RWPE2 (cell line): ENCODE data around the gene ROPN1L.
"Not testable (repeated sequence)": the region's sequence is repeated elsewhere in the genome, so short reads cannot be mapped to it uniquely, and the experiment has no call there.

Experiments
- ATAC-seq: fragments of 200-7000 bp; cut with Tn5 transposase; 3 replicates; pipeline ENCODE4 v1.9.1; 2021; ENCODE audit warnings: low read depth
- DNase-seq: peaks from one replicate; pipeline ENCODE4 v3.0.0-alpha.2; 2020; ENCODE audit warnings: low spot score
- H3K27ac ChIP-seq: fragments of 450-650 bp; 2 replicates; pipeline ENCODE4 v1.5.1; 2017; ENCODE audit warnings: mild to moderate bottlenecking; ENCODE audit not compliant: poor library complexity, severe bottlenecking
- H3K27me3 ChIP-seq: fragments of 250-450 bp; sonication (Bioruptor Pico); 2 replicates; pipeline ENCODE4 v1.5.1; 2021; ENCODE audit warnings: mild to moderate bottlenecking, moderate library complexity; ENCODE audit not compliant: insufficient read depth, poor library complexity, severe bottlenecking
- H3K36me3 ChIP-seq: fragments of 250-450 bp; sonication (Bioruptor Pico); 2 replicates; pipeline ENCODE4 v1.5.1; 2020; ENCODE audit warnings: low read depth, mild to moderate bottlenecking, moderate library complexity
- H3K4me1 ChIP-seq: fragments of 250-450 bp; sonication (Bioruptor Pico); 2 replicates; pipeline ENCODE4 v1.5.1; 2021; ENCODE audit warnings: mild to moderate bottlenecking, moderate library complexity; ENCODE audit not compliant: insufficient read depth, poor library complexity, severe bottlenecking
- H3K4me3 ChIP-seq: fragments of 250-450 bp; sonication (Bioruptor Pico); 2 replicates; pipeline ENCODE4 v1.5.1; 2021; ENCODE audit warnings: mild to moderate bottlenecking, moderate library complexity; ENCODE audit not compliant: severe bottlenecking
- H3K9me3 ChIP-seq: fragments of 250-450 bp; sonication (Bioruptor Pico); 2 replicates; pipeline ENCODE4 v1.5.1; 2021; ENCODE audit warnings: mild to moderate bottlenecking, moderate library complexity; ENCODE audit not compliant: severe bottlenecking
- CTCF ChIP-seq: fragments of 450-650 bp; IDR thresholded peaks from one replicate; pipeline ENCODE4 v1.5.1; 2017; ENCODE audit warnings: mild to moderate bottlenecking, moderate library complexity; ENCODE audit not compliant: poor library complexity, severe bottlenecking

The ROPN1L gene

GRCh38 chr5:10489810-10490426 lies 48.2 kb downstream of the ROPN1L start:
- Histone ChIP-seq H3K4me3 (no peak overlapping the region), H3K27ac (no peak overlapping the region), H3K9me3 (no peaks in the 10 kb centered on the region), H3K4me1 (peaks cover 8% of the 10 kb centered on the region), H3K36me3 (no peaks in the 10 kb centered on the region), H3K27me3 (no peaks in the 10 kb centered on the region)
- DNase-seq (no peak), ATAC-seq (peak; percentile 28; the same call in 1 of the 3 replicates)
- TF ChIP-seq CTCF: no peak

- Histone ChIP-seq H3K36me3 (no peaks in the 10 kb centered on the region), H3K4me3 (no peak overlapping the region), H3K27me3 (no peaks in the 10 kb centered on the region), H3K4me1 (peaks cover 8% of the 10 kb centered on the region), H3K27ac (no peak overlapping the region), H3K9me3 (no peaks in the 10 kb centered on the region)
- no peak for ATAC-seq
- no peak for DNase-seq
- no peak for TF ChIP-seq CTCF
These were observed 49.4 kb downstream of the ROPN1L start for GRCh38 chr5:10490927-10491672.

- no peak for TF ChIP-seq CTCF
- peaks cover 8% of the 10 kb centered on the region for H3K4me1 ChIP-seq
- no peak overlapping the region for H3K27ac ChIP-seq
- H3K9me3 ChIP-seq: no peaks in the 10 kb centered on the region
- H3K36me3 ChIP-seq: no peaks in the 10 kb centered on the region
- no peak for DNase-seq
- no peak overlapping the region for H3K4me3 ChIP-seq
- H3K27me3 ChIP-seq: no peaks in the 10 kb centered on the region
- no peak for ATAC-seq
These were observed 50.0 kb downstream of the ROPN1L start for GRCh38 chr5:10491673-10492026.

GRCh38 chr5:10493884-10494283 lies 52.2 kb downstream of the ROPN1L start:
- ATAC-seq: no peak
- H3K27ac ChIP-seq: no peak overlapping the region
- H3K4me3 ChIP-seq: no peak overlapping the region
- no peak for TF ChIP-seq CTCF
- H3K36me3 ChIP-seq: no peaks in the 10 kb centered on the region
- H3K9me3 ChIP-seq: no peaks in the 10 kb centered on the region
- DNase-seq: no peak
- H3K4me1 ChIP-seq: peaks cover 3% of the 10 kb centered on the region
- H3K27me3 ChIP-seq: no peaks in the 10 kb centered on the region

GRCh38 chr5:10494497-10494896 lies 52.8 kb downstream of the ROPN1L start:
- not testable (repeated sequence) for ATAC-seq

More at GRCh38 chr5:10494497-10494896, 52.8 kb downstream of the ROPN1L start:
- H3K27me3 ChIP-seq, H3K36me3 ChIP-seq, H3K9me3 ChIP-seq, H3K4me3 ChIP-seq, H3K4me1 ChIP-seq, DNase-seq, H3K27ac ChIP-seq: not testable (repeated sequence)
